G401 (cell line): ENCODE measurements around the gene ZNF516. TPM values are rescaled to one million over a fixed set of nuclear protein-coding genes. Genes with fewer than 3 reads are reported as not detected.

ENCODE experiments used
- DNase-seq: peaks from one replicate; pipeline ENCODE4 v3.0.0-alpha.2; 2015; ENCODE audit warnings: low spot score
- in situ Hi-C: cut with HindIII; loops from 2 replicates; pipeline ENCODE4 v1.10.0; 2016; ENCODE audit warnings: low sequenced_read_pairs, mixed read lengths
- total RNA-seq: library from RNA; depleted of rRNA; stranded (reverse); fragments of >200 nt; shearing (Covaris generic); gene quantifications from 2 replicates; pipeline ENCODE4 v1.2.3, GENCODE V29; 2014

ZNF516 gene
- total RNA-seq, 1 experiment from 2014 or later, result 9.6 TPM

GRCh38 chr18:76459687-76460350 lies 35.2 kb downstream of the ZNF516 start:
- peak; percentile 32 for DNase-seq
- in situ Hi-C loops, result no loop called here

DNA sequence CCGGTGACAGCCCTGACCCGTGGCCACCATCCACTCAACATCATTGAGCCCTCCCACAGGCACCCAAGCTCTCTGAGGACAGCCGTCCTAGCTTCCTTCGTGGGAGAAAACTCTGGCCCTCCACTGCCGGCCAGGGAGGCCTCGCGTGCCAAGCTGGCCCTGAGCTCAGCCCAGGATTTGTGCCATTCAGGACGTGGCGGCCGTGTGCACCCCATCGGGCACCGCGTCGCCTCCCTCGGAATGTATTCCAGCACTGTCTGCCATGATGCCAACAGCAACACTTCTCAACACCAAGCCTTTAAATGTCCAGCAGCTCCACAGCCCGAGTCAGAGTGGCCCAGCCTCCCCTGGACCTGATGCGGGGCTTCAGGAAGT lies 35.7 kb downstream of the ZNF516 start:
- no peak for DNase-seq

GRCh38 chr18:76458522-76459311 lies 36.3 kb downstream of the ZNF516 start:
- in situ Hi-C loops, result no loop called here
- DNase-seq, result no peak

More for the DNA sequence above, 35.7 kb downstream of the ZNF516 start:
- in situ Hi-C loops, result no loop called here

GRCh38 chr18:76457957-76458356 lies 37.1 kb downstream of the ZNF516 start:
- DNase-seq, result no peak
- in situ Hi-C loops, result no loop called here

GRCh38 chr18:76457475-76457874 lies 37.6 kb downstream of the ZNF516 start:
- in situ Hi-C loops, result no loop called here

DNA sequence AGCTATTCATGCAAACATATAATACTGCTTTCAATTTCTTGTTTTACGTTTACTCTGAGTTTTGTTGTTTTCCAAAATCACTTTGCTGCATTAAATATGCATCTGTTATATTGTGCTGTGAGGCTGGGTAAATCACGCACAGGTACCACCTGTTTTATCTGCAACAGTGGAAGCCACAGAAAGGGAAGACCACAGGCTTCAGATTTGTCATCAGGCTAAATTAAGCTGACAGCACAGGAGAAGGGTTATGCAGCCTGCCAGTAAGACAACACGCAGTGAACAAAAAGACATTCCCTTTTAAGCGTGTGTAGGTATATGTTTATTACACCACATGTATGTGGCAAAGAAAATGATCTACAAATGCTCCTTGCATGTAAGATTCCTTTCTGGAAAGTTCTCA lies 38.2 kb downstream of the ZNF516 start:
- in situ Hi-C loops, result no loop called here

More at GRCh38 chr18:76457475-76457874, 37.6 kb downstream of the ZNF516 start:
- no peak for DNase-seq

GRCh38 chr18:76456018-76456750 lies 38.9 kb downstream of the ZNF516 start:
- no peak for DNase-seq
- in situ Hi-C loops, result no loop called here

More for the DNA sequence above, 38.2 kb downstream of the ZNF516 start:
- no peak for DNase-seq

- in situ Hi-C loops, result no loop called here
- DNase-seq, result no peak
Observed at GRCh38 chr18:76455003-76455676, 39.9 kb downstream of the ZNF516 start.

DNA sequence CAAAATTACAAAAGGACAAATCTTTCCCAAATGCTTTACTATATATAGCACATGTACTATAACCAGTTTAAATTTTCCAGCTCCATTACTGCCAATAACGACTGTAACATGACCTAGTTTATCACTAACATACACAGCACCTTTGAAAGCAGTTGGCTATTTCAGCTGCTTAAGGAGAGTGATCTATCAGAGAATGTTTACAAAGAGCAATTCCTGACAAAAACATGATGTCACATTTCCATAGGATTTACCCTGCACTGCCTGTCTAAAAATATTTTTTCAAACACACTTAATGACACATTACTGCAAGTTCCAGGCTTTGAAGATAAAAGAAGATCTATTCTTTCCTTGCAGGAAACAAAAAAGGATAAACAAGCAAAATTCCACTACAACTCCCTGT lies 40.6 kb downstream of the ZNF516 start:
- no peak for DNase-seq
- in situ Hi-C loops, result no loop called here

GRCh38 chr18:76453932-76454331 lies 41.1 kb downstream of the ZNF516 start:
- DNase-seq, result no peak
- in situ Hi-C loops, result no loop called here

- no peak for DNase-seq
- in situ Hi-C loops, result no loop called here
Observed at GRCh38 chr18:76453057-76453561, 41.9 kb downstream of the ZNF516 start.

GRCh38 chr18:76452357-76452756 lies 42.7 kb downstream of the ZNF516 start:
- no peak for DNase-seq
- in situ Hi-C loops, result no loop called here

DNA sequence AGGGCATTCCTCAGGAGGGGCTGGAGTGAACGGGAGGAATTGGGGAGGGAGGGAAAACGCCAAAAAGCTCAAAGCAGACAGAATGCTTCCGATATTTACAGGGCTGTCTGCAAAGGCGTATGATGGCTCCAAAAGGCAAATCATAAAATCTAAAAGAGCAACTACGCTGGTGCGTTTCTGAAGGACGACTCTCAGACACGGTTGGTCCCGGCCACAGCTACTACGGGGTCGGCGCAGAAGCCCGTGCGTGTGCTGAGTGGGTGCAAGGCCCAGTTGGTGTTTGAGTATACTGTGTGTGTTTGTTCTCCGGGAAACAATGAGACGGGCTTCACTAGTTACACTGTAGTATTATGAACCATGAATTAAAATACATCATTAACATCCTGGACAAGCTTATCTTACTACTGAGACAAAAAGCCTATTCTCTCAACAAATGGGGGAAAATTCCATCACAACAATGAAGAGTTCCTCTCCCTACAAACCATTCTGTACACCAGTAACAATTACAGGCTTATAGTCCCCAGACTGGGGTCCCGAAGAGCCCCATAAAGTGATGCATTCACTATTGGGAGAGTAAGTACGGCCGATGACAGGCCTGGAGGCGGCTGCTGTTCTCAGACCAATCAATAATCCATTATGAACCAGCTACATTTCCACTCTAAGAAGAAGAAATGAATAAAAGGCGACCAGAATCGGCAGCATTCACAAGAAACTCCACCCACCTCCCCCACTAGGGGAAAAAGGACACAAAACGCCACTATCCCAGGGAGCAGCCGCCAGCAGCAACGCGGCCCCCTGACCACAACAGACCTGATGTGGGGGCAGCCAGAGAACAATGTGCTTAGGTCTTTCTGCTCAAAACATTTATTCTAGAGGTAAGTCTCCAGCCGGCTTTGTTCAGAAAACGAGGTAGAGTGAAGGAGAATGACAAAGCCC lies 43.4 kb downstream of the ZNF516 start:
- in situ Hi-C loops, result no loop called here
- peak; percentile 12 for DNase-seq

- in situ Hi-C loops, result no loop called here
Observed at GRCh38 chr18:76450452-76451395, 44.3 kb downstream of the ZNF516 start.

DNA sequence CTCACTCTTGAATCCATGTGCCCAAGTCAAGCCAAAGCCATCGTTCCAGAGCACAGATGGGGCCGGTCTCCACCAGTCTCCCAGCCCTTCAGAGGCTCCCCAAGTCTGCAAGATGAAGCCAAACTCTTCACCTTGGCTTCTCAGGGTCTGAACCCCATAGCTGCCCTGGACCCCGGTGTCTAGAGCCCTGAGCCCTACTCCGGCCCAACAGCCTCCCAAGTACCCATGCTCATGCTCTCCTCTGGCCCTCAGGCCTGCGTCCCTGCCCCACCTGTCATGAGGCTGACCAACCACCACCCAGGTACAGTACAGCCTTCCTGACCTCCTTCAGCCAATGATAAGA lies 46.0 kb downstream of the ZNF516 start:
- DNase-seq, result no peak
- in situ Hi-C loops, result no loop called here

More at GRCh38 chr18:76450452-76451395, 44.3 kb downstream of the ZNF516 start:
- peak; percentile 32 for DNase-seq

- no peak for DNase-seq
- in situ Hi-C loops, result no loop called here
Observed at GRCh38 chr18:76448256-76449110, 46.6 kb downstream of the ZNF516 start.
